GM13976 (cell line): ENCODE results near the gene CPNE1.

Experiments
- DNase-seq: peaks from one replicate; pipeline ENCODE4 v3.0.0; 2012; ENCODE audit warnings: low spot score
- CTCF ChIP-seq: IDR thresholded peaks from 2 replicates; pipeline ENCODE4 v1.5.1; 2012; ENCODE audit warnings: borderline replicate concordance, mild to moderate bottlenecking; ENCODE audit not compliant: insufficient read depth; ENCODE audit errors: extremely low read depth, missing control alignments, control extremely low read depth
- in situ Hi-C: fragments of 300-500 bp; cut with MboI; formaldehyde crosslinking; loops from one replicate; pipeline ENCODE4 v1.12.0; 2022; ENCODE audit warnings: low sequenced_read_pairs, mixed read lengths, inconsistent platforms; ENCODE audit not compliant: unreplicated experiment

CPNE1 gene

DNA sequence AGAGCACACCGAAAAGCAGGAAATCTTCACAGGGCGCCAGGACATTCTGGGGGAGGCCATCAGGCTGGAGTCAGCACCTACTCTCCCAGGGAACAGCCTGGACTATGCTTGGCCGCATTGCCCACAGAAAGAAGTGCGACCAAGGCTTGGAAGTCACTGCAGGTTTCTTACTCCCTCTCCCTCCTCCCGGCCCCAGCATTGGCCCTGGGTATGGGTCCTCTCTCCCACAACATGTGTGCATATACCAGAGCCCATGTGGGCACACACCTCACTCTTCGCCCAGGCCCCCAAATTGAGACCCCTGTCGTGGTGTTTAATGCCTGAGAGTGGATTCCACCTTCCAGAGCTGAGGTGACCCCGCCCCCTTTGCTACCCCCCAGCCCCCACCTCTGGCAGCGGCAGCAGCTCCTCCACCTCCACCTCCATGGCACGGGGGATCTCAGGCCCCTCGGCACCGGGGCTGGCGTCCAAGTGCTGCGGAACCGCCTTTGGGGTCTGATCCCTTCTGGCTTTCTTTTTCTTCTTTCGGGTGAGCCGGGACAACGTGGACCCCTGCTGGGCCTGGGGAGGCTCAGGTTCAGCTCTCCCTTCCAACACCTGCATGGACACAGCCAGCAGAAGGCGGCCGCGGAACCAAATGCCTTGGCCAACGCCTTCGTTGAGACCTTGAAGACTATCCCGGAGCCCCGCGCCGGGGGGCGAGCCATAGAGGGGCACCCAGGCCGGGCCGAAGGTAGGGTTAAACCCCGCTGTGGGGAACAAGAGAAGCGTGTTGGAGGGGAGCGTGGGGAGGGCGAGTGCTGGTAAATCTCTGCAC, 64.3 kb downstream of the CPNE1 start:
- no peak for TF ChIP-seq CTCF
- in situ Hi-C loops, result no loop called here
- no peak for DNase-seq

- no peak for TF ChIP-seq CTCF
- in situ Hi-C loops, result no loop called here
- no peak for DNase-seq
These were observed 65.0 kb downstream of the CPNE1 start for GRCh38 chr20:35599776-35600120.

GRCh38 chr20:35598899-35599775, 65.6 kb downstream of the CPNE1 start:
- in situ Hi-C loops, result no loop called here
- TF ChIP-seq CTCF, result no peak
- DNase-seq, result no peak

- no peak for DNase-seq
- in situ Hi-C loops, result no loop called here
- no peak for TF ChIP-seq CTCF
These were observed 66.2 kb downstream of the CPNE1 start for GRCh38 chr20:35598476-35598875.

- in situ Hi-C loops, result no loop called here
- DNase-seq, result no peak
- TF ChIP-seq CTCF, result no peak
These were observed 67.5 kb downstream of the CPNE1 start for GRCh38 chr20:35597186-35597585.

DNA sequence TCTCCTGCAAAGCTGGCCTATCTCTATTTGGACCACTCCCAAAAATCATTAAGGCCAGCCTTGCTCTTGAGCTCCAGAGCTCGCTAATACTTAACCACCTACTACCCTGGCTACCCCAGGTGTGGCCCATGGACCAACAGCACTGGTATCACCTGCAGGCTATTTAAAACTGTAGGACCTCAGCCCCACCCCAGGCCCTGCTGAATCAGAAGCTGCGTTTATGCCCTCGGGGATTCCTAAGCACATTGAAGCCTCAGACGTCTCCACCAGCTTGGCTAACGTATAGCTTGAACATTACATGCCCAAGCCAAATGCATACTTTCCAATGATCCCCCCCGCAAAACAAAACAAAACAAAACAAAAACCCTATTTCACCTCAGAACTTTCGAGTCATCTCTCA, 68.8 kb downstream of the CPNE1 start:
- TF ChIP-seq CTCF, result no peak
- in situ Hi-C loops, result no loop called here
- DNase-seq, result no peak
